H9 (cell line): ENCODE measurements around the gene PPM1N. TPM values are rescaled to one million over a fixed set of nuclear protein-coding genes. Genes with fewer than 3 reads are reported as not detected.
A peak's percentile ranks its signal among the peaks of the same experiment; 100 is the strongest.

ENCODE experiments used
- DNase-seq: peaks from one replicate; pipeline ENCODE4 v3.0.0-alpha.2; 2017
- H2AFZ ChIP-seq: one replicate; pipeline ENCODE4 v1.6.1; 2013; ENCODE audit warnings: mild to moderate bottlenecking, low read length, control low read depth, moderate library complexity
- H2AK5ac ChIP-seq: 2 replicates; pipeline ENCODE4 v1.6.1; 2013; ENCODE audit warnings: low read length, control low read depth, mixed read lengths; ENCODE audit not compliant: insufficient read length
- H2BK120ac ChIP-seq: one replicate; pipeline ENCODE4 v1.6.1; 2013; ENCODE audit warnings: low read depth, mild to moderate bottlenecking, low read length, control low read depth, inconsistent platforms; ENCODE audit not compliant: poor library complexity, severe bottlenecking
- H2BK12ac ChIP-seq: 2 replicates; pipeline ENCODE4 v1.6.1; 2013; ENCODE audit warnings: low read length, control low read depth, mixed read lengths, low read depth; ENCODE audit not compliant: insufficient read length
- H2BK15ac ChIP-seq: 2 replicates; pipeline ENCODE4 v1.6.1; 2013; ENCODE audit warnings: low read depth, low read length, control low read depth
- H2BK20ac ChIP-seq: one replicate; pipeline ENCODE4 v1.6.1; 2013; ENCODE audit warnings: low read depth, mild to moderate bottlenecking, low read length, control low read depth, inconsistent platforms; ENCODE audit not compliant: poor library complexity, severe bottlenecking
- H2BK5ac ChIP-seq: 2 replicates; pipeline ENCODE4 v1.6.1; 2013; ENCODE audit warnings: low read length, control low read depth, mixed read lengths; ENCODE audit not compliant: insufficient read length
- H3K14ac ChIP-seq: 2 replicates; pipeline ENCODE4 v1.6.1; 2013; ENCODE audit warnings: low read length, control low read depth; ENCODE audit not compliant: insufficient read depth
- H3K18ac ChIP-seq: 2 replicates; pipeline ENCODE4 v1.6.1; 2013; ENCODE audit warnings: low read depth, mild to moderate bottlenecking, mixed read lengths, low read length, control low read depth; ENCODE audit not compliant: insufficient read length
- H3K23ac ChIP-seq: 2 replicates; pipeline ENCODE4 v1.6.1; 2013; ENCODE audit warnings: low read length, control low read depth, mixed read lengths, low read depth; ENCODE audit not compliant: insufficient read length
- H3K23me2 ChIP-seq: 2 replicates; pipeline ENCODE4 v1.6.1; 2013; ENCODE audit warnings: low read depth, mild to moderate bottlenecking, mixed read lengths, low read length, control low read depth; ENCODE audit not compliant: insufficient read length, poor library complexity, severe bottlenecking
- H3K27ac ChIP-seq: 2 replicates; pipeline ENCODE4 v1.5.1; 2013; ENCODE audit warnings: low read length, control low read depth, mixed read lengths, low read depth; ENCODE audit not compliant: insufficient read length
- H3K27me3 ChIP-seq: 2 replicates; pipeline ENCODE4 v1.6.1; 2013; ENCODE audit warnings: low read length, control low read depth, inconsistent platforms; ENCODE audit not compliant: insufficient read depth
- H3K4ac ChIP-seq: 2 replicates; pipeline ENCODE4 v1.6.1; 2013; ENCODE audit warnings: low read depth, mild to moderate bottlenecking, control low read depth, inconsistent platforms, low read length, moderate library complexity
- H3K4me1 ChIP-seq: 2 replicates; pipeline ENCODE4 v1.6.1; 2013; ENCODE audit warnings: low read length, control low read depth, inconsistent platforms; ENCODE audit not compliant: insufficient read depth
- H3K4me2 ChIP-seq: 2 replicates; pipeline ENCODE4 v1.6.1; 2013; ENCODE audit warnings: low read length, control low read depth, mixed read lengths; ENCODE audit not compliant: insufficient read length, insufficient read depth
- H3K56ac ChIP-seq: 2 replicates; pipeline ENCODE4 v1.6.1; 2013; ENCODE audit warnings: low read depth, mild to moderate bottlenecking, mixed read lengths, low read length, control low read depth; ENCODE audit not compliant: insufficient read length
- H3K79me1 ChIP-seq: 2 replicates; pipeline ENCODE4 v1.6.1; 2013; ENCODE audit warnings: low read depth, mild to moderate bottlenecking, moderate library complexity, low read length, control low read depth, inconsistent platforms; ENCODE audit not compliant: insufficient read depth, poor library complexity, severe bottlenecking
- H3K79me2 ChIP-seq: 2 replicates; pipeline ENCODE4 v1.6.1; 2013; ENCODE audit warnings: low read length, control low read depth, inconsistent platforms; ENCODE audit not compliant: insufficient read depth
- H3K9ac ChIP-seq: 2 replicates; pipeline ENCODE4 v1.6.1; 2013; ENCODE audit warnings: low read length, control low read depth, mixed read lengths; ENCODE audit not compliant: insufficient read length; ENCODE audit errors: extremely low read depth
- H3K9me3 ChIP-seq: one replicate; pipeline ENCODE4 v1.6.1; 2013; ENCODE audit warnings: low read depth, low read length, inconsistent platforms; ENCODE audit not compliant: control insufficient read depth
- H3T11ph ChIP-seq: one replicate; pipeline ENCODE4 v1.6.1; 2013; ENCODE audit warnings: mild to moderate bottlenecking, low read length, control low read depth, inconsistent platforms
- H4K20me1 ChIP-seq: one replicate; pipeline ENCODE4 v1.6.1; 2013; ENCODE audit not compliant: control insufficient read depth, insufficient read length, insufficient read depth
- H4K5ac ChIP-seq: 2 replicates; pipeline ENCODE4 v1.6.1; 2013; ENCODE audit warnings: low read depth, mild to moderate bottlenecking, mixed read lengths, low read length, control low read depth; ENCODE audit not compliant: insufficient read length
- H4K8ac ChIP-seq: replicated peaks from 2 replicates; pipeline ENCODE4 v1.6.1; 2013; ENCODE audit warnings: low read length, control low read depth, mixed read lengths, low read depth; ENCODE audit not compliant: insufficient read length
- H4K91ac ChIP-seq: 2 replicates; pipeline ENCODE4 v1.6.1; 2013; ENCODE audit warnings: low read depth, mild to moderate bottlenecking, moderate library complexity, mixed read lengths, low read length, control low read depth; ENCODE audit not compliant: insufficient read length
- H3K27ac Mint-ChIP-seq, 3 experiments: 2 replicates in 2 of 3; 3 replicates in 1 of 3; pipeline ENCODE4 v1.8.0; 2020 to 2021; ENCODE audit warnings: mixed read lengths in 3 of 3, mild to moderate bottlenecking in 1 of 3, moderate library complexity in 1 of 3
- H3K27me3 Mint-ChIP-seq: 2 replicates; pipeline ENCODE4 v1.8.0; 2021; ENCODE audit warnings: low read depth, mild to moderate bottlenecking, moderate library complexity, mixed read lengths
- H3K36me3 Mint-ChIP-seq, 3 experiments: 2 replicates in 2 of 3; 3 replicates in 1 of 3; pipeline ENCODE4 v1.8.0; 2020 to 2021; ENCODE audit warnings: low read depth in 3 of 3, mixed read lengths in 3 of 3; ENCODE audit not compliant: insufficient read depth in 1 of 3
- H3K4me1 Mint-ChIP-seq, 2 experiments: 2 replicates each; pipeline ENCODE4 v1.8.0; 2020; ENCODE audit warnings: mixed read lengths in 2 of 2
- H3K4me3 Mint-ChIP-seq, 2 experiments: 2 replicates in 1 of 2; 3 replicates in 1 of 2; pipeline ENCODE4 v1.8.0; 2020 to 2021; ENCODE audit warnings: mild to moderate bottlenecking in 2 of 2, mixed read lengths in 2 of 2, moderate library complexity in 1 of 2
- H3K9me3 Mint-ChIP-seq, 2 experiments: 2 replicates in 1 of 2; 3 replicates in 1 of 2; pipeline ENCODE4 v1.8.0; 2020; ENCODE audit warnings: mild to moderate bottlenecking in 2 of 2, mixed read lengths in 2 of 2, moderate library complexity in 1 of 2
- WGBS: extraction: QIAGEN DNeasy Blood & Tissue Kit; methylation state at CpG from one replicate; pipeline ENCODE4 v1.1.7; 2013; ENCODE audit warnings: missing lambda C conversion rate, low lambda C conversion rate, mixed read lengths; ENCODE audit not compliant: insufficient read length; ENCODE audit errors: extremely low coverage; 5-methylcytosine and 5-hydroxymethylcytosine counted together
- total RNA-seq: library from RNA; stranded (reverse); gene quantifications from 2 replicates; pipeline ENCODE4 v1.2.1, GENCODE V29; 2021
- TF ChIP-seq, protein P1 (sequence below): fragments of 200-600 bp; sonication (generic); conservative IDR thresholded peaks from 3 replicates; pipeline ENCODE4 v1.8.0; 2021; ENCODE audit warnings: antibody characterized with exemption, mild to moderate bottlenecking

Gene PPM1N
- total RNA-seq, 1 experiment from 2014 or later: 7.7 TPM

DNA sequence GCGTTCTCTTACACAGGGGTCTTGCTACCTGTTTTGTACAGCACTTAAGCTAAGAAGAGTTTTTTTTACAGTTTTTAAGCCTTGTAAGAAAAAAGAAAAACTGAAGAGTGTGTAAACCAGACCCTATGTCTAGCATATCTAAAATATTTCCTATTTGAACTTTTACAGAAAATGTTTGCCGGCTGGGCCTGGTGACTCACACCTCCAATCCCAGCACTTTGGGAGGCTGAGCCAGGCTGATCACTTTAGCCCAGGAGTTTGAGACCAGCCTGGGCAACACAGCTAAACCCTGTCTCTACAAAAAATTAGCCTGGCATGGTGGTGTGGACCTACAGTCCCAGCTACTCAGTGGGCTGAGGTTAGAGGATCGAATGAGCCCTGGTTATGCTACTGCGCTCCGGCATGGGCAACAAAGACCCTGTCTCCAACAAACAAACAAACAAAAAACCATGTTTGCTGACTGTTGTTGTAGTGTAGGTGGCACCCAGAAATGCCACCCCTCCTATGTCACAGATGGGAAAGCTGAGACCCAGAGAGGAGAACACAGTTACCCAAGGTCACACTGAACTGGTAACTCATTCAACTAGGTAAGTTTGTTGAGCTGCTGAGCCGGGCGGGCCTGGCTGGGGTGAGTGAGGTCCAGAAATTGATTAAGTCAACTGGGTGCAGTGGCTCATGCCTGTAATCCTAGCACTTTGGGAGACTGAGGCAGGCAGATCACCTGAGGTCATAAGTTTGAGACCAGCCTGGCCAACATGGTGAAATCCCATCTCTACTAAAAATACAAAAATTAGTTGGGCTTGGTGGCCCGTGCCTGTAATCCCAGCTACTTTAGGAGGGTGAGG lies 7.1 kb downstream of the PPM1N start:
- Histone ChIP-seq H3K9ac (no peak overlapping the region), H3K4me2 (no peak overlapping the region), H3K18ac (no peak overlapping the region), H4K91ac (no peak overlapping the region), H3K9me3 (no peaks in the 10 kb centered on the region), H3K56ac (no peak overlapping the region), H2BK12ac (no peak overlapping the region), H2BK15ac (no peak overlapping the region), H3K27ac (no peak overlapping the region), H4K8ac (no peak overlapping the region), H3K23me2 (peaks cover 20% of the 10 kb centered on the region), H3K27me3 (no peaks in the 10 kb centered on the region), H3K14ac (no peak overlapping the region), H4K5ac (no peak overlapping the region), H2BK20ac (no peak overlapping the region), H3K23ac (no peak overlapping the region), H3T11ph (no peak overlapping the region), H2AFZ (no peak overlapping the region), H3K79me2 (peaks cover 18% of the 10 kb centered on the region; the same call in 1 of the 2 replicates), H3K4me1 (peaks cover 4% of the 10 kb centered on the region; the same call in 1 of the 2 replicates), H3K4ac (no peak overlapping the region), H2BK5ac (no peak overlapping the region), H2BK120ac (no peak overlapping the region), H3K79me1 (peaks cover 3% of the 10 kb centered on the region), H2AK5ac (no peak overlapping the region), H4K20me1 (no peaks in the 10 kb centered on the region)
- no peaks in the 10 kb centered on the region; a peak in 1 of 5 replicates for H3K9me3 Mint-ChIP-seq
- peaks cover 28 to 42% of the 10 kb centered on the region in 2 experiments for H3K4me1 Mint-ChIP-seq
- DNase-seq: no peak
- H3K27ac Mint-ChIP-seq: peak overlapping the region in 1 of 3 experiments; percentile 73; a peak in 1 of 7 replicates
- peaks cover 0 to 9% (median 0%) of the 10 kb centered on the region in 3 experiments; a peak in 2 of 7 replicates for H3K36me3 Mint-ChIP-seq
- TF ChIP-seq, protein P1, sequence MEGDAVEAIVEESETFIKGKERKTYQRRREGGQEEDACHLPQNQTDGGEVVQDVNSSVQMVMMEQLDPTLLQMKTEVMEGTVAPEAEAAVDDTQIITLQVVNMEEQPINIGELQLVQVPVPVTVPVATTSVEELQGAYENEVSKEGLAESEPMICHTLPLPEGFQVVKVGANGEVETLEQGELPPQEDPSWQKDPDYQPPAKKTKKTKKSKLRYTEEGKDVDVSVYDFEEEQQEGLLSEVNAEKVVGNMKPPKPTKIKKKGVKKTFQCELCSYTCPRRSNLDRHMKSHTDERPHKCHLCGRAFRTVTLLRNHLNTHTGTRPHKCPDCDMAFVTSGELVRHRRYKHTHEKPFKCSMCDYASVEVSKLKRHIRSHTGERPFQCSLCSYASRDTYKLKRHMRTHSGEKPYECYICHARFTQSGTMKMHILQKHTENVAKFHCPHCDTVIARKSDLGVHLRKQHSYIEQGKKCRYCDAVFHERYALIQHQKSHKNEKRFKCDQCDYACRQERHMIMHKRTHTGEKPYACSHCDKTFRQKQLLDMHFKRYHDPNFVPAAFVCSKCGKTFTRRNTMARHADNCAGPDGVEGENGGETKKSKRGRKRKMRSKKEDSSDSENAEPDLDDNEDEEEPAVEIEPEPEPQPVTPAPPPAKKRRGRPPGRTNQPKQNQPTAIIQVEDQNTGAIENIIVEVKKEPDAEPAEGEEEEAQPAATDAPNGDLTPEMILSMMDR: no peak
- no CpG with 5 or more reads among the region's 8 CpGs for WGBS
- peak overlapping the region; percentile 72 to 81; a peak in 4 of 5 replicates for H3K4me3 Mint-ChIP-seq
- H3K27me3 Mint-ChIP-seq: peaks cover 6% of the 10 kb centered on the region
